ENCODE data around the gene NKAIN2.

Gene NKAIN2

GRCh38 chr6:124741341-124741740 lies 937.7 kb downstream of the NKAIN2 start:
- DNase-seq, result no peak
- H3K9me3 ChIP-seq (replicated peaks; ENCODE audit: insufficient read depth, low read length), result no peaks in the 10 kb centered on the region
- H3K27ac ChIP-seq (ENCODE audit: low read length), result no peak overlapping the region
- no peaks in the 10 kb centered on the region for H3K79me2 ChIP-seq (ENCODE audit: low read length)
- no peak overlapping the region for H2AFZ ChIP-seq (ENCODE audit: low read length)
- no peaks in the 10 kb centered on the region for H3F3A ChIP-seq (ENCODE audit: insufficient read depth, low read length)
- H3K4me2 ChIP-seq (ENCODE audit: low read depth, low read length), result no peak overlapping the region
- H4K20me1 ChIP-seq (ENCODE audit: insufficient read depth, low read length), result no peaks in the 10 kb centered on the region
- no peak overlapping the region for H3K4me3 ChIP-seq (ENCODE audit: low read length)
- TF ChIP-seq CTCF (IDR thresholded peaks at IDR 0.05; ENCODE audit: low read length) (no peak), EZH2 (optimal IDR thresholded peaks at IDR 0.05; ENCODE audit: low read depth, low read length) (no peak), EZH2phosphoT487 (IDR thresholded peaks at IDR 0.05; ENCODE audit: low read length) (no peak)
- no peaks in the 10 kb centered on the region for H3K9me2 ChIP-seq (replicated peaks; ENCODE audit: insufficient read depth, low read length)
- H3K4me1 ChIP-seq (ENCODE audit: low read length), result no peaks in the 10 kb centered on the region
- H3K27me3 ChIP-seq (replicated peaks; ENCODE audit: insufficient read depth, low read length), result no peaks in the 10 kb centered on the region
- H3K36me3 ChIP-seq (replicated peaks; ENCODE audit: insufficient read depth, low read length), result no peaks in the 10 kb centered on the region
- no peak overlapping the region for H3K9ac ChIP-seq (ENCODE audit: low read length)

DNA sequence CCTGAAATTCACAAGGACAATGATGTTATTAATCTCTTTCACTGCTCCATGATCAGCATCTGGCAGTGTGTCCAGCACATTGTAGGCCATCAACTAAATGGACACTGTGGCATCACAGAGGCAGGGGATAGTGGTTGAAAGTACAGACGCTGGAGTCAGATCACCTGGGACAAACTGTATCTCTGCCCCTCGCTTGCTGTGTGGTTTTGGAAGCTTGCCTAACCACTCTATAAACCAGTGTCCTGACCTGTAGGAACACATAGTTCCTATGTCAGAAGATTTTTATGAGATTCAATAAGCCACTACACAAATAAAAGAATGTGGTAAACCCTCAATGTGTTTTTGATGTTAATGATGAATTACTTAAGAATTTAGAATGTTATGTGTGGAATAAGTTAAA lies 939.3 kb downstream of the NKAIN2 start:
- TF ChIP-seq EZH2 (optimal IDR thresholded peaks at IDR 0.05; ENCODE audit: low read depth, low read length) (no peak), CTCF (IDR thresholded peaks at IDR 0.05; ENCODE audit: low read length) (no peak), EZH2phosphoT487 (IDR thresholded peaks at IDR 0.05; ENCODE audit: low read length) (no peak)
- Histone ChIP-seq H4K20me1 (ENCODE audit: insufficient read depth, low read length) (no peaks in the 10 kb centered on the region), H3K4me2 (ENCODE audit: low read depth, low read length) (no peak overlapping the region), H3K9me3 (replicated peaks; ENCODE audit: insufficient read depth, low read length) (no peaks in the 10 kb centered on the region), H3K36me3 (replicated peaks; ENCODE audit: insufficient read depth, low read length) (no peaks in the 10 kb centered on the region), H3K9ac (ENCODE audit: low read length) (no peak overlapping the region), H3K4me3 (ENCODE audit: low read length) (no peak overlapping the region), H2AFZ (ENCODE audit: low read length) (no peak overlapping the region), H3K27ac (ENCODE audit: low read length) (no peak overlapping the region), H3K27me3 (replicated peaks; ENCODE audit: insufficient read depth, low read length) (no peaks in the 10 kb centered on the region), H3F3A (ENCODE audit: insufficient read depth, low read length) (no peaks in the 10 kb centered on the region), H3K4me1 (ENCODE audit: low read length) (no peaks in the 10 kb centered on the region), H3K79me2 (ENCODE audit: low read length) (no peaks in the 10 kb centered on the region), H3K9me2 (replicated peaks; ENCODE audit: insufficient read depth, low read length) (no peaks in the 10 kb centered on the region)
- DNase-seq, result no peak

GRCh38 chr6:124743420-124743819 lies 939.8 kb downstream of the NKAIN2 start:
- TF ChIP-seq EZH2 (optimal IDR thresholded peaks at IDR 0.05; ENCODE audit: low read depth, low read length), result no peak
- no peak for TF ChIP-seq EZH2phosphoT487 (IDR thresholded peaks at IDR 0.05; ENCODE audit: low read length)
- TF ChIP-seq CTCF (IDR thresholded peaks at IDR 0.05; ENCODE audit: low read length), result no peak
- Histone ChIP-seq H3F3A (ENCODE audit: insufficient read depth, low read length) (no peaks in the 10 kb centered on the region), H3K9ac (ENCODE audit: low read length) (no peak overlapping the region), H3K79me2 (ENCODE audit: low read length) (no peaks in the 10 kb centered on the region), H3K9me3 (replicated peaks; ENCODE audit: insufficient read depth, low read length) (no peaks in the 10 kb centered on the region), H3K27ac (ENCODE audit: low read length) (no peak overlapping the region), H3K4me3 (ENCODE audit: low read length) (no peak overlapping the region), H3K4me1 (ENCODE audit: low read length) (no peaks in the 10 kb centered on the region), H3K9me2 (replicated peaks; ENCODE audit: insufficient read depth, low read length) (no peaks in the 10 kb centered on the region), H3K27me3 (replicated peaks; ENCODE audit: insufficient read depth, low read length) (no peaks in the 10 kb centered on the region), H4K20me1 (ENCODE audit: insufficient read depth, low read length) (no peaks in the 10 kb centered on the region), H3K36me3 (replicated peaks; ENCODE audit: insufficient read depth, low read length) (no peaks in the 10 kb centered on the region), H3K4me2 (ENCODE audit: low read depth, low read length) (no peak overlapping the region), H2AFZ (ENCODE audit: low read length) (no peak overlapping the region)
- no peak for DNase-seq
